ENCODE data around the gene TMEM131. TPM values are rescaled to one million over a fixed set of nuclear protein-coding genes. Genes with fewer than 3 reads are reported as not detected.

TMEM131 gene
- total RNA-seq, 6 experiments from 2014 or later, result 39.2 to 49.5 (median 45.1) TPM

- peaks cover 17% of the 10 kb centered on the region for H3K9me3 Mint-ChIP-seq
- H3K27ac Mint-ChIP-seq, result no peak overlapping the region
- no peak for TF ChIP-seq CTCF (IDR thresholded peaks at IDR 0.05)
- H3K4me3 Mint-ChIP-seq, result no peak overlapping the region
- no peaks in the 10 kb centered on the region for H3K4me1 Mint-ChIP-seq (ENCODE audit: low read depth)
- no peak for DNase-seq
- peaks cover 11% of the 10 kb centered on the region; the same call in 1 of the 2 replicates for H3K36me3 Mint-ChIP-seq (ENCODE audit: low read depth)
- H3K27me3 Mint-ChIP-seq (ENCODE audit: insufficient read depth), result peaks cover 10% of the 10 kb centered on the region
Observed at GRCh38 chr2:97734061-97735051, 261.4 kb downstream of the TMEM131 start.

GRCh38 chr2:97733341-97734035, 262.3 kb downstream of the TMEM131 start:
- peaks cover 11% of the 10 kb centered on the region; the same call in 1 of the 2 replicates for H3K36me3 Mint-ChIP-seq (ENCODE audit: low read depth)
- TF ChIP-seq CTCF (IDR thresholded peaks at IDR 0.05), result no peak
- H3K4me3 Mint-ChIP-seq, result no peak overlapping the region
- no peaks in the 10 kb centered on the region for H3K4me1 Mint-ChIP-seq (ENCODE audit: low read depth)
- DNase-seq, result no peak
- peaks cover 17% of the 10 kb centered on the region for H3K9me3 Mint-ChIP-seq
- peaks cover 7% of the 10 kb centered on the region for H3K27me3 Mint-ChIP-seq (ENCODE audit: insufficient read depth)
- no peak overlapping the region for H3K27ac Mint-ChIP-seq

GRCh38 chr2:97732436-97733340, 263.1 kb downstream of the TMEM131 start:
- peaks cover 10% of the 10 kb centered on the region for H3K27me3 Mint-ChIP-seq (ENCODE audit: insufficient read depth)
- no peak overlapping the region for H3K27ac Mint-ChIP-seq
- peaks cover 21% of the 10 kb centered on the region for H3K9me3 Mint-ChIP-seq
- peaks cover 11% of the 10 kb centered on the region; the same call in 1 of the 2 replicates for H3K36me3 Mint-ChIP-seq (ENCODE audit: low read depth)
- TF ChIP-seq CTCF (IDR thresholded peaks at IDR 0.05), result no peak
- no peaks in the 10 kb centered on the region for H3K4me1 Mint-ChIP-seq (ENCODE audit: low read depth)
- no peak overlapping the region for H3K4me3 Mint-ChIP-seq
- DNase-seq, result no peak

- Mint-ChIP-seq H3K27ac (no peak overlapping the region), H3K4me1 (ENCODE audit: low read depth) (no peaks in the 10 kb centered on the region), H3K9me3 (peaks cover 21% of the 10 kb centered on the region), H3K36me3 (ENCODE audit: low read depth) (peaks cover 14% of the 10 kb centered on the region), H3K4me3 (no peak overlapping the region), H3K27me3 (ENCODE audit: insufficient read depth) (peaks cover 11% of the 10 kb centered on the region)
- DNase-seq, result no peak
- TF ChIP-seq CTCF (IDR thresholded peaks at IDR 0.05), result no peak
Observed at GRCh38 chr2:97731274-97732020, 264.3 kb downstream of the TMEM131 start.
